PC-3 (cell line): ENCODE results near the gene LRCH1. TPM values are rescaled to one million over a fixed set of nuclear protein-coding genes. Genes with fewer than 3 reads are reported as not detected.
A peak's percentile ranks its signal among the peaks of the same experiment; 100 is the strongest.

Experiments used
- ATAC-seq: fragments of 200-7000 bp; cut with Tn5 transposase; 2 replicates; pipeline ENCODE4 v1.9.1; 2020; ENCODE audit warnings: mild to moderate bottlenecking, moderate library complexity
- BruUV-seq: library from RNA; stranded (reverse); fragments of 400-500 nt; replicated peaks from 2 replicates; lab custom pipeline; 2021; lab: Mats Ljungman, UMichigan
- CTCF ChIA-PET: fragments of 300-600 bp; sonication (Branson Sonifier 250); formaldehyde crosslinking; loops from one replicate; lab custom pipeline; 2022; ENCODE audit warnings: antibody characterized with exemption; lab: Charles Lee
- POLR2A ChIA-PET: fragments of 300-600 bp; sonication (Branson Sonifier 250); formaldehyde crosslinking; loops from one replicate; lab custom pipeline; 2022; ENCODE audit warnings: antibody characterized with exemption; ENCODE audit not compliant: unreplicated experiment; lab: Charles Lee
- DNase-seq: peaks from one replicate; pipeline ENCODE4 v3.0.0-alpha.2; 2015
- H2AFZ ChIP-seq: fragments of 300-600 bp; sonication (generic); 2 replicates; pipeline ENCODE4 v1.6.0; 2016; ENCODE audit warnings: antibody characterized with exemption, low read length
- H3F3A ChIP-seq: fragments of 300-600 bp; sonication (generic); one replicate; pipeline ENCODE4 v1.6.0; 2017; ENCODE audit warnings: antibody characterized with exemption, low read length, control low read depth, mild to moderate bottlenecking; ENCODE audit not compliant: unreplicated experiment
- H3K27ac ChIP-seq: fragments of 300-600 bp; sonication (generic); 2 replicates; pipeline ENCODE4 v1.5.1; 2016; ENCODE audit warnings: mild to moderate bottlenecking, low read length
- H3K27me3 ChIP-seq: fragments of 300-600 bp; sonication (generic); 2 replicates; pipeline ENCODE4 v1.6.1; 2016; ENCODE audit warnings: low read length, mixed read lengths
- H3K36me3 ChIP-seq: fragments of 300-600 bp; sonication (generic); 2 replicates; pipeline ENCODE4 v1.6.1; 2016; ENCODE audit warnings: low read depth, mixed run types, low read length, mixed read lengths
- H3K4me1 ChIP-seq: fragments of 300-600 bp; sonication (generic); 2 replicates; pipeline ENCODE4 v1.5.1; 2016; ENCODE audit warnings: low read length; ENCODE audit not compliant: insufficient read depth
- H3K4me2 ChIP-seq: fragments of 300-600 bp; sonication (generic); 2 replicates; pipeline ENCODE4 v1.6.0; 2016; ENCODE audit warnings: low read length
- H3K4me3 ChIP-seq: fragments of 300-600 bp; sonication (generic); 2 replicates; pipeline ENCODE4 v1.5.1; 2016; ENCODE audit warnings: mild to moderate bottlenecking, low read length, mixed read lengths
- H3K79me2 ChIP-seq: fragments of 300-600 bp; sonication (generic); 2 replicates; pipeline ENCODE4 v1.6.1; 2017; ENCODE audit warnings: low read length, mixed read lengths
- H3K9ac ChIP-seq: fragments of 300-600 bp; sonication (generic); 2 replicates; pipeline ENCODE4 v1.6.0; 2016; ENCODE audit warnings: mild to moderate bottlenecking, low read length
- H3K9me2 ChIP-seq: fragments of 300-600 bp; sonication (generic); replicated peaks from 2 replicates; pipeline ENCODE4 v1.6.1; 2016; ENCODE audit warnings: mixed run types, low read length, mixed read lengths
- H3K9me3 ChIP-seq: fragments of 300-600 bp; sonication (generic); 2 replicates; pipeline ENCODE4 v1.6.1; 2016; ENCODE audit warnings: low read length, mixed read lengths
- H4K20me1 ChIP-seq: fragments of 300-600 bp; sonication (generic); 2 replicates; pipeline ENCODE4 v1.6.1; 2016; ENCODE audit warnings: low read length, mixed read lengths
- EZH2 ChIP-seq: fragments of 300-600 bp; sonication (generic); IDR thresholded peaks from one replicate; pipeline ENCODE4 v1.6.1; 2017; ENCODE audit warnings: antibody characterized with exemption, mild to moderate bottlenecking, low read length; ENCODE audit not compliant: unreplicated experiment
- EZH2phosphoT487 ChIP-seq: fragments of 300-600 bp; sonication (generic); IDR thresholded peaks from 2 replicates; pipeline ENCODE4 v1.6.1; 2018; ENCODE audit warnings: mild to moderate bottlenecking, antibody characterized with exemption, low read length, borderline replicate concordance
- intact Hi-C: fragments of 100-400 bp; cut with micrococcal nuclease; formaldehyde crosslinking; loops from 2 replicates; pipeline ENCODE4 v1.9.0; 2023
- total RNA-seq: library from RNA; depleted of rRNA; stranded (reverse); fragments of >200 nt; gene quantifications from 2 replicates; pipeline ENCODE4 v1.2.3, GENCODE V29; 2014
- TF ChIP-seq, protein P1 (sequence below): fragments of 300-600 bp; sonication (generic); conservative IDR thresholded peaks from 2 replicates; pipeline ENCODE4 v1.5.1; 2017; ENCODE audit warnings: antibody characterized with exemption, low read depth, mild to moderate bottlenecking, low read length

LRCH1 gene
- total RNA-seq, 1 experiment from 2014 or later = 4.3 TPM

DNA sequence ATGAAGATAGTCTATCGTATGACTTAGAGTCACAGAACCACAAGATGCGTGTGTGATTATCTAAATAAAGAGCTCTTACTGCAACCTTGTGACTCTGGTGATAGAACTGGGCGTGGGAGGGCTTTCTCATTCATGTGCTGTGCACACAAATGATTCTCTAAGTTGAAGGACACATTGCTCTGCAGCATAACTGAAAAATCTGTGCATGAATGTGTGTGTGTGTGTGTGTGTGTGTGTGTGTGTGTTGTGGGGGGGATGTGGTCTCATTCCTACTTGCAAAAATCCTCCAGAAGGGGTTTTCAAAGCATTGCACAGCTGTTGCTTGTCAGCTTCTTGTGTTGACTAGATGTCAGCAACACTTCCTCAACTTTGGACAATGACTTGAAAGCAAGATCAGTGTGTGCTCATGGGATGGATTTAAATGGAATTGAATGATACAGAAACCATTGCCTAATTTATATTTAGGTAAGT is 22.4 kb downstream of the LRCH1 start:
- H4K20me1 ChIP-seq = peaks cover 4% of the 10 kb centered on the region; the same call in 1 of the 2 replicates
- H3K79me2 ChIP-seq = peaks cover 35% of the 10 kb centered on the region
- H3K4me1 ChIP-seq = peaks cover 17% of the 10 kb centered on the region; the same call in 1 of the 2 replicates
- no peak overlapping the region for H3K4me3 ChIP-seq
- no peaks in the 10 kb centered on the region for H3K9me2 ChIP-seq
- no peak for DNase-seq
- no peaks in the 10 kb centered on the region for H3K36me3 ChIP-seq
- no peaks in the 10 kb centered on the region for H3K27me3 ChIP-seq
- intact Hi-C loops = no loop called here
- H3K9ac ChIP-seq = no peak overlapping the region
- no peak; the same call in 1 of the 2 replicates for ATAC-seq
- CTCF ChIA-PET = interaction anchor here (0.5 kb wide), 1 partner anchor 8 kb away, joined by 5 read pairs; no protein-coding TSS in a partner anchor
- no peak overlapping the region for H2AFZ ChIP-seq
- H3K27ac ChIP-seq = no peak overlapping the region
- no peaks in the 10 kb centered on the region for H3F3A ChIP-seq
- POLR2A ChIA-PET = no interaction called here
- no peak overlapping the region for H3K4me2 ChIP-seq
- BruUV-seq = no TSS peak
- no peaks in the 10 kb centered on the region for H3K9me3 ChIP-seq
- TF ChIP-seq EZH2 (no peak), EZH2phosphoT487 (no peak)
- TF ChIP-seq, protein P1, sequence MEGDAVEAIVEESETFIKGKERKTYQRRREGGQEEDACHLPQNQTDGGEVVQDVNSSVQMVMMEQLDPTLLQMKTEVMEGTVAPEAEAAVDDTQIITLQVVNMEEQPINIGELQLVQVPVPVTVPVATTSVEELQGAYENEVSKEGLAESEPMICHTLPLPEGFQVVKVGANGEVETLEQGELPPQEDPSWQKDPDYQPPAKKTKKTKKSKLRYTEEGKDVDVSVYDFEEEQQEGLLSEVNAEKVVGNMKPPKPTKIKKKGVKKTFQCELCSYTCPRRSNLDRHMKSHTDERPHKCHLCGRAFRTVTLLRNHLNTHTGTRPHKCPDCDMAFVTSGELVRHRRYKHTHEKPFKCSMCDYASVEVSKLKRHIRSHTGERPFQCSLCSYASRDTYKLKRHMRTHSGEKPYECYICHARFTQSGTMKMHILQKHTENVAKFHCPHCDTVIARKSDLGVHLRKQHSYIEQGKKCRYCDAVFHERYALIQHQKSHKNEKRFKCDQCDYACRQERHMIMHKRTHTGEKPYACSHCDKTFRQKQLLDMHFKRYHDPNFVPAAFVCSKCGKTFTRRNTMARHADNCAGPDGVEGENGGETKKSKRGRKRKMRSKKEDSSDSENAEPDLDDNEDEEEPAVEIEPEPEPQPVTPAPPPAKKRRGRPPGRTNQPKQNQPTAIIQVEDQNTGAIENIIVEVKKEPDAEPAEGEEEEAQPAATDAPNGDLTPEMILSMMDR = no peak

DNA sequence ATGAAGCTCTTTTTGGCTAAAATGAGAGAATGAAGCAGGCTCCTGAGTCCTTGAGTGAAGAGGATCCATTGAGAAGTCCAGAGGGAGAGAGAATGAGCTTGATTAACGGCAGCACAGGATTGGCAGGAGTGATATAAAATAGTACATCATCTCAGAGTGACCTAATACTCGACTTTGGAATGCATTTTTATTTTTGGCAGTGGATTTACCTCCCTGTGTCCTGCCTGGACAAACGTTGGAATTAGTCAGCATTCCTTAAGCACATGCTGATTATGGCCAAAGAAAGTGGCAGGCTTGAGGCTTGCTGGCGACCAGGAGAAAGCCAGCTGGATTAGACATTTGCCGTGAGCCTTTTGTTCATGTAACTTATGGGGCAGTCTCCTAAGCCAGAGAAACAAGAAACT is 22.9 kb downstream of the LRCH1 start:
- H3F3A ChIP-seq = no peaks in the 10 kb centered on the region
- H3K4me3 ChIP-seq = no peak overlapping the region
- no peak overlapping the region for H2AFZ ChIP-seq
- no peak overlapping the region for H3K9ac ChIP-seq
- peaks cover 30% of the 10 kb centered on the region for H3K79me2 ChIP-seq
- no peaks in the 10 kb centered on the region for H3K9me2 ChIP-seq
- ATAC-seq (peak; percentile 82), DNase-seq (peak; percentile 53)
- no peak overlapping the region for H3K4me2 ChIP-seq
- H3K27ac ChIP-seq = peak overlapping the region; percentile 13; the same call in 1 of the 2 replicates
- POLR2A ChIA-PET = no interaction called here
- H3K27me3 ChIP-seq = no peaks in the 10 kb centered on the region
- CTCF ChIA-PET = interaction anchor here (0.5 kb wide), 1 partner anchor 8 kb away, joined by 5 read pairs; no protein-coding TSS in a partner anchor
- H3K9me3 ChIP-seq = no peaks in the 10 kb centered on the region
- H4K20me1 ChIP-seq = peaks cover 4% of the 10 kb centered on the region; the same call in 1 of the 2 replicates
- intact Hi-C loops = no loop called here
- H3K36me3 ChIP-seq = no peaks in the 10 kb centered on the region
- BruUV-seq = no TSS peak
- peaks cover 17% of the 10 kb centered on the region; the same call in 1 of the 2 replicates for H3K4me1 ChIP-seq
- no peak for TF ChIP-seq EZH2phosphoT487
- TF ChIP-seq, protein P1 = no peak
- TF ChIP-seq EZH2 = no peak

DNA sequence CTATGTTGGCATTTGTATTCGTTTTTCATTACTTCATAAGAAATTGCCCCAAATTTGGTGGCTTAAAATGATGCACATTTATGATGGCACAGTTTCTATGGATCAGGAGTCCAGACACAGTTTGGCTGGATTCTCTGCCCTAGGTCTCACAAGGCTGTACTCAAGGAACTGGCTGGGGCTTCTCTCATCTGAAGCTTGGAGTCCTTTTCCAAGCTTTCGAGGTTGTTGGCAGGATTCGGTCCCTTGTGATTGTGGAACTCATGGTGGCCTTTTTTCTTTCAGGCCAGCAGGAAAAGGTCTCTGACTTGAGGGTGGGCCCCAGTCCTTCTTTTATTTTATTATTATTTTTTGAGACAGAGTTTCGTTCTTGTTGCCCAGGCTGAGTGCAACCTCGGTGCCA is 23.8 kb downstream of the LRCH1 start:
- Histone ChIP-seq H3K9me2 (no peaks in the 10 kb centered on the region), H3F3A (no peaks in the 10 kb centered on the region), H3K79me2 (peaks cover 22% of the 10 kb centered on the region), H3K9ac (no peak overlapping the region), H3K4me2 (no peak overlapping the region), H3K9me3 (no peaks in the 10 kb centered on the region), H3K27ac (no peak overlapping the region), H3K4me1 (peaks cover 17% of the 10 kb centered on the region; the same call in 1 of the 2 replicates), H3K36me3 (no peaks in the 10 kb centered on the region), H4K20me1 (peaks cover 4% of the 10 kb centered on the region; the same call in 1 of the 2 replicates), H3K27me3 (no peaks in the 10 kb centered on the region), H2AFZ (no peak overlapping the region), H3K4me3 (no peak overlapping the region)
- TF ChIP-seq EZH2 (no peak), EZH2phosphoT487 (no peak)
- TF ChIP-seq, protein P1 = no peak
- POLR2A ChIA-PET = no interaction called here
- DNase-seq (no peak), ATAC-seq (no peak)
- intact Hi-C loops = no loop called here
- no TSS peak for BruUV-seq
- CTCF ChIA-PET = no interaction called here
